Erythroblast (primary cell): ENCODE data around the gene NCAM2.

Experiments used
- GATA1 ChIP-seq: IDR thresholded peaks from 2 replicates; pipeline ENCODE4 v1.6.1; 2011; ENCODE audit warnings: low read depth, mild to moderate bottlenecking, control low read depth, low read length, moderate library complexity
- POLR2A ChIP-seq: IDR thresholded peaks from 2 replicates; pipeline ENCODE4 v1.6.1; 2011; ENCODE audit warnings: mild to moderate bottlenecking, low read length

GRCh38 chr21:21559285-21560045 lies 561.3 kb downstream of the NCAM2 start:
- TF ChIP-seq POLR2A (no peak), GATA1 (no peak)
